Mesenteric fat pad (tissue), 1 donor: Measurements from ENCODE around the gene TTLL7. TPM values are rescaled to one million over a fixed set of nuclear protein-coding genes. Genes with fewer than 3 reads are reported as not detected.
"Not testable (repeated sequence)": the region's sequence is repeated elsewhere in the genome, so short reads cannot be mapped to it uniquely, and the experiment has no call there.

ENCODE experiments used
- DNase-seq: peaks from one replicate; pipeline ENCODE4 v3.0.0-alpha.2; 2020; ENCODE audit warnings: low spot score
- total RNA-seq: library from RNA; stranded (reverse); fragmentation: NEBNext Ultra II Directional; extraction: Animal tissue kit (Norgen Biotek cat#: 25700); gene quantifications from one replicate; pipeline ENCODE4 v1.2.1, GENCODE V29; 2021
- donor health status: DM: yes; HTN: yes; CAD: no.

The TTLL7 gene
- total RNA-seq, 1 donor from 2014 or later = 8.8 TPM

- DNase-seq = no peak
Measured at GRCh38 chr1:83931658-83932253, 67.2 kb downstream of the TTLL7 start.

GRCh38 chr1:83929184-83929583, 69.7 kb downstream of the TTLL7 start:
- DNase-seq = no peak

- no peak for DNase-seq
Measured at GRCh38 chr1:83928396-83928795, 70.5 kb downstream of the TTLL7 start.

DNA sequence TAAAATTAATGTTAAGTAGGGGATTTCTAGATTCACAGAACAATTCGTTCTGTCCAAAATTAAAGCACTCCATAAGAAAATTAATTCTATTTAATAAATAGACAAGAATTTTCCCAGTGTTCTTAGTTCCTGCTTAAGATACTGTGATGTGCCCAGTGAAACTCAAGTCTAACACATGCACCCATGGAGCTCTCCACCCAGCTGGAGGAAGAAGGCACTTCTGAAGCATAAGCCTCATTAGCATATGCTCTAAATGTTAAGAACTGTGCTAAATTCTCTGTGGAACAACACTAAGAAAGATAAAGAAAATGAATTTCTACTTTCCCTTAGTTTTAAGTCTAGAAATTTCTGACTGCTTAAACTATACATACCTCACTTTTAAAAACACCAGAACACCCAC, 71.2 kb downstream of the TTLL7 start:
- DNase-seq = no peak

DNA sequence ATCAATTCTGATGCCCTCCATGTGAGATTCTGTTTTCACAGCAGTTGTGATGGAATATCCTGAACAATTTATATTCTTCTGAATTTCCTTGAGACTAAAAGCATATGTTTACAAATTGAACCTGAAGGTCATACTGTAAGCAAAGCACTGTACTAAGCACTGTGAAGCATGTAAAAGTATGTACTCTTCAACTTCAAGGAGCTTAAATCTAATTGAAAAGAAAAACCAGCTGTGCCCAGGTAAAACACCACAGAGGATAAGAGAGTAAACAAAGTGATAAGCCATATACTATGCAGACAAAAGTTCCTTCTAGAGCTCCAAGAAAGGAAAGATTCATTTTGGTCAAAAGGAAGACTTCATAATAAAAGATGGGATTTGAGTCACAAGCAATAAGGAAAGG, 71.9 kb downstream of the TTLL7 start:
- DNase-seq = no peak

- no peak for DNase-seq
Measured at GRCh38 chr1:83923553-83923952, 75.4 kb downstream of the TTLL7 start.

GRCh38 chr1:83922431-83922830, 76.5 kb downstream of the TTLL7 start:
- no peak for DNase-seq

DNA sequence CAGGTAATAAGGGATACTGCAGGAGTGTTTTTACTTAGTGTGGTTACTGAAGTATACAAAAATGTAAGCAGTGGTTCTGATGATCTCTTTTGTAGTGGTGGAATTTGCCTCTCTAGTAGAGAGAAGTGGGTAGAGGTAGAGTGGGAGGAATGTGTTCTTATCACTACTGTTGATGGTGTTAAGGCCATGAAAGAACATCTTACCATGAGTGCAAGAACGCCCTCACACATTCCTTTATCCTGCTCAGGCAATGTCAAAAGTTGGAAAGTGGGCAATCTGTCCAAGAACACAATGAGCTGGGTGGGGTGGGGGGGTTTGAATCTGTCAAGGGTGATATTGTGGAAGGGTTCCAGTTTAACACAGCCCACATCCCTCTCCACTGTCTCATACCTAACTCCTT, 78.6 kb downstream of the TTLL7 start:
- no peak for DNase-seq

DNA sequence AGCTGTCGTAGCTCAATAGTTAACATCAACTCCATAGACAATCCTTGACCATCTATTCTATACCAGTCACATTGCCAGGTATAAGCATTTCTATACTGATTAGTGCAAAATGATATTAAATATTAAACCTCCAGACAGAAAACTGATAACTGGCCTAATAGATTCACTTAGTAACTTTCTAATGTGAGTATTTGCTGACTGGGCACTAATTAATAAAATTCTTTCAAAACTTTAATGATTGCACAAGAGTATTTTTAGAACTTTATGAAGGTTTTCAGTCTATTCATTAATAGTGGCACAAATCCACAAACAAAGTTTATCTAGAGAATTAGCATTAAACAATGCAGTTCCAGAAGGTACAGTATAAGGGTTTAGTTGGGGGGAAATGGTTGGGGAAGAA, 79.1 kb downstream of the TTLL7 start:
- no peak for DNase-seq

DNA sequence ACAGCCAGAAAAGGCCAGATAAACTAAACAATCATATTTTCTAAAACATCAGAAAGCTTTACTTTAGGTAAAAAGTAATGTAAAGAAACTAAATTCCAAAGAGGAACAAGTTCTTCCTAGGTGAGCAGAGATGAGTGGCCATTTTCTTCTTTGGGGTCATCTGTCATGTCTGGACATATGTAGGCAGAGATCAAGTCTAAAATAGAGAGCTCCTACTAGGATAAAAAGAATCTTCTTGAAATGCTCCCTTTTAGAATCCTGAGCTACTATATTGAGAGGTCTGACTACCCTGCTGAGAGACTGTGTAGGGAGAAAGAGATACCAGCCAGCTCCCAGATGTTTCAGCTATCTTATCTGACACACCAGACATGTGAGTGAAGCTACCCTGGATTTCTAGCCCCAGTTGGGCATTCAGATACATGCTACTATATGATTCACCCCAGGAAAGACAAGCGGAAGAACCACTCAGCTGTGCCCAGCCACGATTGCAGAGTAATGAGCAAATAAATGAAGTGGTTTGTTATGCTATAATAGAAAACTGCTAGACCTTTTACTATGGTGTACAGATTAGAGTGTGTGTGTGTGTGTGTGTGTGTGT, 80.1 kb downstream of the TTLL7 start:
- no peak for DNase-seq

DNA sequence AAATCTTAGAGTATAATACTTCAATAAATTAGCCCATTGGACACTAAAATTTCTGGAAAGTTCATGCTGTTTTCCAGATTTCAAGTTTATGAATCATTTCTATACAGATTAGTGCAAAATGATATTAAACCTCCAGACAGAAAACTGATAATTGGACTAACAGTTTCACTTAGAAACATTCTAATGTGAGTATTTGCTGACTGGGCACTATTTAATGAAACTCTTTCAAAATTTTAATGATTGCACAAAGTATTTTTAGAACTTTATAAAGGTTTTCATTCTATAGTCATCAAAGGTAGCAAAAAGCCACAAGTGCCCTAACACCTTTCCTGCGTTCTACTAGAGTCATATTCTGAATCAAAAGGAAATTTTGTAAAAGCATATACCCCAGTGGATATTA, 81.0 kb downstream of the TTLL7 start:
- no peak for DNase-seq

GRCh38 chr1:83916094-83916493, 82.8 kb downstream of the TTLL7 start:
- DNase-seq = not testable (repeated sequence)

GRCh38 chr1:83912876-83913275, 86.1 kb downstream of the TTLL7 start:
- DNase-seq = no peak

- no peak for DNase-seq
Measured at GRCh38 chr1:83910461-83910860, 88.5 kb downstream of the TTLL7 start.

DNA sequence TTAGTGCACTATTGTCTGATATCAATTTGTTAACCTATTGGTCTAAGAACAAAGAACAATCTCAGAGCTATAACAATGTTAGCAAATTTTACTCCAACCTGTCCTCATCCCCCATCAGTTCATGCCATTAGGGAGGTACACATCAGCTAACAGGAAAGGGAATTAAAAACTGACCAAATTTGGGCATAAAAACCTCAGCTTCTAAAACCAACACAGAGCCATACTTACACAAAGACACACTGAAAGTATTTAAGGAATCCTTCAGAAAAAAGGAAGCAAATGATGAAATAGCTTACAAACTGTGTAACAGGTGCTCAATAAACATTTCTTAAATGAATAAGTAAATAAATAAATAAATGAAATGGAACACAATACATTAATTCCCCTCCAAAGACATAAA, 89.2 kb downstream of the TTLL7 start:
- DNase-seq = no peak

DNA sequence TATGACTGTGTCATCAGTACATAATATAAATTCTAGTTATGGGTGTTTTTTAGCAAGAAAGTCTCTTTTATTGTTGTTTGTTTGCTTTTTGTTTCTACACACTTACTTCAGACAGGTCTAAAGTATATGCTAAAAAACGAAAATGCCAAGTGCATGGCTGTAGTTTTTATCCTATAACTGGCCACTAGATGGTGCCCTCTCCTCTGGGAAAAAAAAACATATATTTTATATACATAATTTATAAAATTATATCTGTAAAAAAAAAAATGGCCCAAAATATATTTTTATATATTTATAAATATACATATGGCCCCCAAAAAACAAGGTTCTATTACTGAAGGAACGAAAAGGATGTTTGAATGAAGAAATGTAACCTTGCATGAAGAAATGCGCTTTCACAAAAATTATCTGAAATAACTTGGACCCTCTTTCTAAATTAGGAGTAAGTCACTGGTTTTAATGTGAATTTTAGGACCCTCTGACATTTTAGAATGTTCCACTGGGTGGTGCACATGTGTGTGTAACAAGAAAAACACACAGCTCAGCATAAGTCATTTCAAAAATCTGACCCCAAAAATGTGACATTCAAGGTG, 93.5 kb downstream of the TTLL7 start:
- DNase-seq = no peak

DNA sequence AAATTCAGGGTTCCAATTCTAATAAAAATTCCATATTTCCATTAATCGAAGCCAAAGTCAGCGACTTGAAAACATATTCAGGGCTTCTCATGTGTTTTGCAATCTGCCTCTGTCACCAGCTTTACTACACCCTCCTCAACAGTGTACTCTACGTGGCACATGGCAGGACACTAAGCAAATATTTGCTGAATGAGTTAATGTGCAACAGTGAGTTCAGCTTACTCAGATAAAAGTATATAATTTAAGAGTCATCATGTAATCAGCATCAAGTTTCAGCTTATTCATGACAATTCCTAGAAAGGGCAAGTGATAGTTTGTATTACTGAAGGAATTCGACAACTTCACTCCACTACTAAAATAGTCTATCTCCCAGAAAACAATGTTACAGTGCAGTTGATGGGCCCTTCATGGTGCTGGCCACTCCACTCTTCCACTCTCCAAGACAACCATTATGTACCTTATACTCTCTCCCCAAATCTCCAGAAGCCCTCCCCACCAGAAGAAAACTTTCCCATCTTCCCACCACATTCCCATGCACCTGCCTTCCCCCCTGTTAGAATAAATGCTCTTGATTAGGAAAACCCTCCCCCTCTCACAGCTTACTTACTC, 97.3 kb downstream of the TTLL7 start:
- DNase-seq = no peak

GRCh38 chr1:83900524-83900923, 98.4 kb downstream of the TTLL7 start:
- DNase-seq = no peak

GRCh38 chr1:83897516-83897915, 101.4 kb downstream of the TTLL7 start:
- DNase-seq = no peak

DNA sequence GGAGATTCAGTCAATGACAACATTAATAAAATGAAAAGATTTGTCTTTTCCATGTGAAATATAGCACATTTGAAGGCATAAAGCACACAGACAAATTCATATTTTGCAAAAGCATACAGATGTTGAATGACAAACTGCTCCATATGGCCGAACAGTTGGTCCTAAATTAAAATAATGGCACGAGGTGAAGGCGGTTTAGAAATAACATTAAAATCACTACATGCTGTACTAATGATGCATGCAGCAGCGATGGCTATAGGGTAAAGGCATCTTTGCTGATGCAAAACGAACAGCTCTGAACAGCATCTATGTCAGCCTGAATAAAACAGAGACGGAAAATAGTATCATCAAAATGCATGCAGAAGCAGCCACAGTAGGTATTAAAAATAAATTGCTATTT, 102.6 kb downstream of the TTLL7 start:
- no peak for DNase-seq

- DNase-seq = no peak
Measured at GRCh38 chr1:83889707-83890106, 109.2 kb downstream of the TTLL7 start.

- DNase-seq = no peak
Measured at GRCh38 chr1:83887483-83887882, 111.4 kb downstream of the TTLL7 start.

- DNase-seq = no peak
Measured at GRCh38 chr1:83883979-83884378, 115.0 kb downstream of the TTLL7 start.
